Naive thymus-derived CD8-positive, alpha-beta T cell (primary cell): ENCODE results near the gene MAEA. TPM values are rescaled to one million over a fixed set of nuclear protein-coding genes. Genes with fewer than 3 reads are reported as not detected.
A peak's percentile ranks its signal among the peaks of the same experiment; 100 is the strongest.

Source experiments
- ATAC-seq, 2 donors: fragments of 150-1000 bp; cut with Tn5 transposase in 1 of 2; sonication (Bioruptor Pico), chemical (Tn5 transposase) in 1 of 2; 1 replicate in 1 of 2; 2 replicates in 1 of 2; pipeline ENCODE4 v1.10.0; 2021; ENCODE audit warnings: mild to moderate bottlenecking in 2 of 2, moderate library complexity in 2 of 2
- POLR2A ChIA-PET: fragments of 350-600 bp; sonication (Branson Sonifier 250); formaldehyde crosslinking; loops from one replicate; lab custom pipeline; 2021; ENCODE audit warnings: antibody characterized with exemption; lab: Charles Lee
- DNase-seq, 10 donors: peaks; one replicate each; pipeline versions ENCODE4 v3.0.0 to v3.0.0-alpha.2; 2020 to 2022
- H3K27ac Mint-ChIP-seq, 10 donors: one replicate each; pipeline ENCODE4 v1.8.0; 2020 to 2022; ENCODE audit warnings: mild to moderate bottlenecking in 10 of 10, mixed read lengths in 10 of 10, moderate library complexity in 4 of 10, inconsistent platforms in 1 of 10
- H3K27me3 Mint-ChIP-seq, 5 donors: one replicate each; pipeline ENCODE4 v1.8.0; 2021 to 2022; ENCODE audit warnings: mixed read lengths in 5 of 5
- H3K36me3 Mint-ChIP-seq, 3 donors: one replicate each; pipeline ENCODE4 v1.8.0; 2020 to 2022; ENCODE audit warnings: mixed read lengths in 3 of 3, mild to moderate bottlenecking in 2 of 3, inconsistent platforms in 1 of 3
- H3K4me1 Mint-ChIP-seq, 4 donors: one replicate each; pipeline ENCODE4 v1.8.0; 2021 to 2022; ENCODE audit warnings: mixed read lengths in 4 of 4
- H3K4me3 Mint-ChIP-seq, 10 donors: one replicate each; pipeline ENCODE4 v1.8.0; 2020 to 2022; ENCODE audit warnings: mild to moderate bottlenecking in 10 of 10, mixed read lengths in 10 of 10, moderate library complexity in 6 of 10, inconsistent platforms in 1 of 10
- H3K9me3 Mint-ChIP-seq, 9 donors: one replicate each; pipeline ENCODE4 v1.8.0; 2020 to 2022; ENCODE audit warnings: mixed read lengths in 9 of 9, mild to moderate bottlenecking in 3 of 9, inconsistent platforms in 1 of 9, moderate library complexity in 1 of 9
- polyA plus RNA-seq, 3 donors: library from polyadenylated mRNA; unstranded; fragments of 300-500 nt; fragmentation: Illumina TruSeq; gene quantifications; one replicate each; pipeline ENCODE4 v1.2.3, GENCODE V29; 2021
- total RNA-seq, 8 experiments: library from RNA in 2 of 8; stranded (reverse) in 2 of 8; gene quantifications; one replicate each; pipeline ENCODE4 v1.2.3 and lab custom pipeline; 2021 to 2026

Gene MAEA
- total and polyA plus RNA-seq, 5 experiments from 2014 or later, result 56.7 to 112 (median 75.1) TPM

- Mint-ChIP-seq H3K27ac (peak overlapping the region in 1 of 10 donors; percentile 59), H3K36me3 (peaks cover 0 to 9% (median 3%) of the 10 kb centered on the region in 3 donors), H3K9me3 (no peaks in the 10 kb centered on the region), H3K4me3 (no peak overlapping the region), H3K27me3 (no peaks in the 10 kb centered on the region), H3K4me1 (peaks cover 6 to 13% (median 9%) of the 10 kb centered on the region in 4 donors)
- no peak for ATAC-seq
- POLR2A ChIA-PET, result interaction anchor here (1.1 to 5.2 kb wide), 5 partner anchors 8 to 274 kb away, joined by 3 to 21 read pairs (median 5); partner anchors contain the start of gene CTBP1
- no peak for DNase-seq
Observed at GRCh38 chr4:1355378-1355777, 65.7 kb downstream of the MAEA start.

GRCh38 chr4:1356181-1356998 lies 66.7 kb downstream of the MAEA start:
- Mint-ChIP-seq H3K4me1 (peaks cover 6 to 12% (median 7%) of the 10 kb centered on the region in 4 donors), H3K27me3 (no peaks in the 10 kb centered on the region), H3K9me3 (no peaks in the 10 kb centered on the region), H3K27ac (peak overlapping the region in 1 of 10 donors; percentile 57), H3K4me3 (no peak overlapping the region), H3K36me3 (peaks cover 0 to 9% (median 3%) of the 10 kb centered on the region in 3 donors)
- DNase-seq (peak in 9 of 10 donors; percentile 34 to 72 (median 42)), ATAC-seq (peak in 1 of 2 donors; percentile 40)
- POLR2A ChIA-PET, result interaction anchor here (1.1 to 2.0 kb wide), 3 partner anchors 9 to 273 kb away, joined by 3 to 12 read pairs (median 5); no protein-coding TSS in a partner anchor

GRCh38 chr4:1357356-1358248 lies 67.9 kb downstream of the MAEA start:
- POLR2A ChIA-PET, result interaction anchor here (1.4 to 1.8 kb wide), 2 partner anchors 247 to 272 kb away, joined by 5 to 6 read pairs; no protein-coding TSS in a partner anchor
- Mint-ChIP-seq H3K4me1 (peaks cover 0 to 4% (median 1%) of the 10 kb centered on the region in 4 donors), H3K27me3 (no peaks in the 10 kb centered on the region), H3K9me3 (no peaks in the 10 kb centered on the region), H3K27ac (no peak overlapping the region), H3K36me3 (peaks cover 0 to 11% (median 3%) of the 10 kb centered on the region in 3 donors), H3K4me3 (no peak overlapping the region)
- ATAC-seq (no peak), DNase-seq (no peak)

GRCh38 chr4:1358421-1359143 lies 68.9 kb downstream of the MAEA start:
- H3K4me1 Mint-ChIP-seq, result peaks cover 0 to 2% (median under 1%) of the 10 kb centered on the region in 4 donors
- no peak overlapping the region for H3K27ac Mint-ChIP-seq
- no peak overlapping the region for H3K4me3 Mint-ChIP-seq
- POLR2A ChIA-PET, result interaction anchor here (1.4 to 1.8 kb wide), 2 partner anchors 247 to 271 kb away, joined by 5 to 6 read pairs; no protein-coding TSS in a partner anchor
- no peaks in the 10 kb centered on the region for H3K9me3 Mint-ChIP-seq
- ATAC-seq, result no peak
- DNase-seq, result no peak
- H3K27me3 Mint-ChIP-seq, result no peaks in the 10 kb centered on the region
- H3K36me3 Mint-ChIP-seq, result peaks cover 0 to 11% (median 3%) of the 10 kb centered on the region in 3 donors

GRCh38 chr4:1359144-1359501 lies 69.4 kb downstream of the MAEA start:
- H3K9me3 Mint-ChIP-seq, result no peaks in the 10 kb centered on the region
- H3K4me3 Mint-ChIP-seq, result no peak overlapping the region
- ATAC-seq (no peak), DNase-seq (no peak)
- H3K27me3 Mint-ChIP-seq, result no peaks in the 10 kb centered on the region
- H3K4me1 Mint-ChIP-seq, result peaks cover 0 to 2% (median under 1%) of the 10 kb centered on the region in 4 donors
- POLR2A ChIA-PET, result no interaction called here
- no peak overlapping the region for H3K27ac Mint-ChIP-seq
- peaks cover 0 to 11% (median 3%) of the 10 kb centered on the region in 3 donors for H3K36me3 Mint-ChIP-seq

GRCh38 chr4:1359976-1360375 lies 70.3 kb downstream of the MAEA start:
- POLR2A ChIA-PET, result no interaction called here
- DNase-seq, result no peak
- no peak for ATAC-seq
- Mint-ChIP-seq H3K4me3 (no peak overlapping the region), H3K4me1 (peaks cover 0 to 2% (median under 1%) of the 10 kb centered on the region in 4 donors), H3K27ac (no peak overlapping the region), H3K36me3 (peaks cover 0 to 11% (median 3%) of the 10 kb centered on the region in 3 donors), H3K9me3 (no peaks in the 10 kb centered on the region), H3K27me3 (no peaks in the 10 kb centered on the region)

GRCh38 chr4:1360423-1361283 lies 71.0 kb downstream of the MAEA start:
- no peak for DNase-seq
- POLR2A ChIA-PET, result no interaction called here

GRCh38 chr4:1361431-1361830 lies 71.7 kb downstream of the MAEA start:
- no peaks in the 10 kb centered on the region for H3K9me3 Mint-ChIP-seq
- H3K27ac Mint-ChIP-seq, result no peak overlapping the region
- DNase-seq (no peak), ATAC-seq (no peak)
- no peak overlapping the region for H3K4me3 Mint-ChIP-seq
- no peaks in the 10 kb centered on the region for H3K27me3 Mint-ChIP-seq
- H3K4me1 Mint-ChIP-seq, result peaks cover 0 to 2% (median under 1%) of the 10 kb centered on the region in 4 donors
- POLR2A ChIA-PET, result interaction anchor here (0.7 kb wide), 1 partner anchor 151 kb away, joined by 4 read pairs; no protein-coding TSS in a partner anchor
- peaks cover 0 to 11% (median 3%) of the 10 kb centered on the region in 3 donors for H3K36me3 Mint-ChIP-seq

More at GRCh38 chr4:1360423-1361283, 71.0 kb downstream of the MAEA start:
- Mint-ChIP-seq H3K36me3 (peaks cover 0 to 11% (median 3%) of the 10 kb centered on the region in 3 donors), H3K4me3 (no peak overlapping the region), H3K27ac (no peak overlapping the region), H3K4me1 (peaks cover 0 to 2% (median 2%) of the 10 kb centered on the region in 4 donors), H3K9me3 (no peaks in the 10 kb centered on the region), H3K27me3 (no peaks in the 10 kb centered on the region)
- ATAC-seq, result no peak

GRCh38 chr4:1362046-1362445 lies 72.4 kb downstream of the MAEA start:
- no peak overlapping the region for H3K4me3 Mint-ChIP-seq
- no peaks in the 10 kb centered on the region for H3K9me3 Mint-ChIP-seq
- ATAC-seq (no peak), DNase-seq (no peak)
- H3K27ac Mint-ChIP-seq, result no peak overlapping the region
- H3K36me3 Mint-ChIP-seq, result peaks cover 0 to 11% (median 3%) of the 10 kb centered on the region in 3 donors
- POLR2A ChIA-PET, result no interaction called here
- peaks cover 0 to 2% (median 0%) of the 10 kb centered on the region in 4 donors for H3K4me1 Mint-ChIP-seq
- H3K27me3 Mint-ChIP-seq, result no peaks in the 10 kb centered on the region

GRCh38 chr4:1362521-1362920 lies 72.8 kb downstream of the MAEA start:
- no peak overlapping the region for H3K4me3 Mint-ChIP-seq
- no peaks in the 10 kb centered on the region for H3K9me3 Mint-ChIP-seq
- H3K4me1 Mint-ChIP-seq, result peaks cover 0 to 2% (median 0%) of the 10 kb centered on the region in 4 donors
- POLR2A ChIA-PET, result interaction anchor here (1.1 kb wide), 1 partner anchor 10 kb away, joined by 3 read pairs; no protein-coding TSS in a partner anchor
- ATAC-seq (no peak), DNase-seq (no peak)
- H3K27ac Mint-ChIP-seq, result no peak overlapping the region
- H3K36me3 Mint-ChIP-seq, result peaks cover 0 to 11% (median 3%) of the 10 kb centered on the region in 3 donors
- no peaks in the 10 kb centered on the region for H3K27me3 Mint-ChIP-seq

- H3K27me3 Mint-ChIP-seq, result no peaks in the 10 kb centered on the region
- H3K9me3 Mint-ChIP-seq, result no peaks in the 10 kb centered on the region
- peaks cover 0 to 14% (median 0%) of the 10 kb centered on the region in 3 donors for H3K36me3 Mint-ChIP-seq
- POLR2A ChIA-PET, result interaction anchor here (1.1 kb wide), 1 partner anchor 11 kb away, joined by 3 read pairs; no protein-coding TSS in a partner anchor
- no peak for DNase-seq
- no peak for ATAC-seq
- no peak overlapping the region for H3K4me3 Mint-ChIP-seq
- H3K4me1 Mint-ChIP-seq, result peaks cover 0 to 2% (median 0%) of the 10 kb centered on the region in 4 donors
- H3K27ac Mint-ChIP-seq, result no peak overlapping the region
Observed at GRCh38 chr4:1363513-1363912, 73.8 kb downstream of the MAEA start.
